OCI-LY1 (cell line): Measurements from ENCODE around the gene POLE.

Experiments
- H2AFZ ChIP-seq: fragments of 200-600 bp; sonication (generic), shearing (Covaris generic); 2 replicates; pipeline ENCODE4 v1.6.0; 2014; ENCODE audit warnings: antibody characterized with exemption, mild to moderate bottlenecking, low read length
- H3F3A ChIP-seq: fragments of 200-600 bp; sonication (generic), shearing (Covaris generic); 2 replicates; pipeline ENCODE4 v1.6.0; 2014; ENCODE audit warnings: mild to moderate bottlenecking, antibody characterized with exemption, low read length, moderate library complexity; ENCODE audit not compliant: insufficient read depth
- H3K27ac ChIP-seq: fragments of 200-600 bp; sonication (generic); 2 replicates; pipeline ENCODE4 v1.5.1; 2014; ENCODE audit warnings: low read length, mixed run types, mild to moderate bottlenecking, low read depth; ENCODE audit not compliant: poor library complexity, severe bottlenecking
- H3K27me3 ChIP-seq: fragments of 200-600 bp; sonication (generic); 2 replicates; pipeline ENCODE4 v1.6.0; 2014; ENCODE audit warnings: antibody characterized with exemption, mild to moderate bottlenecking, low read length, moderate library complexity; ENCODE audit not compliant: insufficient read depth
- H3K36me3 ChIP-seq: fragments of 200-600 bp; sonication (generic); 2 replicates; pipeline ENCODE4 v1.6.1; 2014; ENCODE audit warnings: mild to moderate bottlenecking, antibody characterized with exemption, low read length, moderate library complexity, mixed read lengths; ENCODE audit not compliant: insufficient read depth
- H3K4me1 ChIP-seq: fragments of 200-600 bp; sonication (generic); 2 replicates; pipeline ENCODE4 v1.5.1; 2014; ENCODE audit warnings: mild to moderate bottlenecking, low read length, moderate library complexity; ENCODE audit not compliant: insufficient read depth, severe bottlenecking
- H3K4me2 ChIP-seq: fragments of 200-600 bp; sonication (generic), shearing (Covaris generic); 2 replicates; pipeline ENCODE4 v1.6.1; 2014; ENCODE audit warnings: low read length
- H3K4me3 ChIP-seq: fragments of 200-600 bp; sonication (generic); 2 replicates; pipeline ENCODE4 v1.5.1; 2014; ENCODE audit warnings: low read length, low read depth, mild to moderate bottlenecking, mixed read lengths; ENCODE audit not compliant: poor library complexity, severe bottlenecking
- H3K79me2 ChIP-seq: fragments of 200-600 bp; shearing (Covaris generic); 2 replicates; pipeline ENCODE4 v1.6.1; 2016; ENCODE audit warnings: mixed run types, low read length, mixed read lengths; ENCODE audit not compliant: insufficient read depth
- H3K9ac ChIP-seq: fragments of 200-600 bp; sonication (generic), shearing (Covaris generic); 2 replicates; pipeline ENCODE4 v1.6.1; 2014; ENCODE audit warnings: mild to moderate bottlenecking, low read length, mixed read lengths
- H3K9me2 ChIP-seq: fragments of 200-600 bp; sonication (generic), shearing (Covaris generic); 2 replicates; pipeline ENCODE4 v1.6.1; 2014; ENCODE audit warnings: low read depth, mild to moderate bottlenecking, low read length, mixed read lengths
- H3K9me3 ChIP-seq: fragments of 200-600 bp; shearing (Covaris generic); 2 replicates; pipeline ENCODE4 v1.6.1; 2014; ENCODE audit warnings: low read length, mixed read lengths
- H4K20me1 ChIP-seq: fragments of 200-600 bp; sonication (generic), shearing (Covaris generic); 2 replicates; pipeline ENCODE4 v1.6.0; 2016; ENCODE audit warnings: mild to moderate bottlenecking, low read length; ENCODE audit not compliant: insufficient read depth
- EZH2 ChIP-seq: fragments of 200-600 bp; sonication (generic), shearing (Covaris generic); IDR thresholded peaks from 2 replicates; pipeline ENCODE4 v1.8.0; 2017; ENCODE audit warnings: borderline replicate concordance, mixed run types, mild to moderate bottlenecking, antibody characterized with exemption, low read length, moderate library complexity, mixed read lengths
- TF ChIP-seq, protein P1 (sequence below): fragments of 200-600 bp; sonication (generic), shearing (Covaris generic); IDR thresholded peaks from 2 replicates; pipeline ENCODE4 v1.5.1; 2017; ENCODE audit warnings: mild to moderate bottlenecking, antibody characterized with exemption, low read length, moderate library complexity, mixed read lengths

POLE gene

DNA sequence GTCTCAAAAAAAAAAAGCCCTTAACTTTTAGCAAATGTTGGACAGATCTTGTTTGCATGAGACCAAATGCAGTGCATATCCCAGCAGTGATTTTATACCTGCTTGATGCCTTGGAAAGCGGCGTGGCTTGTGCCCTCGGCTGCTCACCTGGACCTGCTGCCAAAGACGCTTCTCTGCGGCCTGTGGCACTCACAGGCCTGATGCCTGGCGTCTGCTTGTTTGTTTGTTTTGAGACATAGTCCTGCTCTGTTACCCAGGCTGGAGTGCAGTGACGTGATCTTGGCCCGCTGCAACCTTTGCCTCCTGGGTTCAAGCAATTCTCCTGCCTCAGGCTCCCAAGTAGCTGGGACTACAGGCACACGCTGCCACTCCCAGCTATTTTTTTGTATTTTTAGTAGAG lies 28.7 kb upstream of the POLE start:
- Histone ChIP-seq H3K9me2 (no peaks in the 10 kb centered on the region), H3K4me1 (peaks cover 9% of the 10 kb centered on the region)
- no peak for TF ChIP-seq EZH2

DNA sequence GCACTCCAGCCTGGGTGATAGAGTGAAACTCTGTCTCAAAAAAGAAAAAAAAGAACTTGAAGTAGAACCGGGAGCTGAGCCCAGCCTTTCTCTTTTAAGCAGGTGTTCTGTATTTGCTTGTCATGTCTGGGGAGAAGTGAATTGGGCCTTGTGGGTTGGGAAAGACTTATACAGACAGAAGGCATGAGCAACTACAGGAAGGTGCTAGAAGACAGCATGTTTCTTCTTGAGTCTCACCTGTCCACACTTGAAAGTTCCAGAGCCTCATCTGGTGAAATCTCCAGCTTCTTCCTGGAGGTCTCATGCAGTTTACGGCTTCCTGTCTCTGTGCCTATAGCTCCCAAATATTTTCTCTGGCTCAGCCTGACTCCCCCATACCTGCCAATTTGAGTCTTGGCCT lies 26.0 kb upstream of the POLE start:
- no peak for TF ChIP-seq EZH2
- TF ChIP-seq, protein P1, sequence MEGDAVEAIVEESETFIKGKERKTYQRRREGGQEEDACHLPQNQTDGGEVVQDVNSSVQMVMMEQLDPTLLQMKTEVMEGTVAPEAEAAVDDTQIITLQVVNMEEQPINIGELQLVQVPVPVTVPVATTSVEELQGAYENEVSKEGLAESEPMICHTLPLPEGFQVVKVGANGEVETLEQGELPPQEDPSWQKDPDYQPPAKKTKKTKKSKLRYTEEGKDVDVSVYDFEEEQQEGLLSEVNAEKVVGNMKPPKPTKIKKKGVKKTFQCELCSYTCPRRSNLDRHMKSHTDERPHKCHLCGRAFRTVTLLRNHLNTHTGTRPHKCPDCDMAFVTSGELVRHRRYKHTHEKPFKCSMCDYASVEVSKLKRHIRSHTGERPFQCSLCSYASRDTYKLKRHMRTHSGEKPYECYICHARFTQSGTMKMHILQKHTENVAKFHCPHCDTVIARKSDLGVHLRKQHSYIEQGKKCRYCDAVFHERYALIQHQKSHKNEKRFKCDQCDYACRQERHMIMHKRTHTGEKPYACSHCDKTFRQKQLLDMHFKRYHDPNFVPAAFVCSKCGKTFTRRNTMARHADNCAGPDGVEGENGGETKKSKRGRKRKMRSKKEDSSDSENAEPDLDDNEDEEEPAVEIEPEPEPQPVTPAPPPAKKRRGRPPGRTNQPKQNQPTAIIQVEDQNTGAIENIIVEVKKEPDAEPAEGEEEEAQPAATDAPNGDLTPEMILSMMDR, result no peak
- no peak overlapping the region for H3K27ac ChIP-seq
- no peaks in the 10 kb centered on the region for H3K27me3 ChIP-seq
- H3K4me1 ChIP-seq, result peaks cover 21% of the 10 kb centered on the region
- H4K20me1 ChIP-seq, result no peaks in the 10 kb centered on the region
- H3K9me2 ChIP-seq, result no peaks in the 10 kb centered on the region
- H3K79me2 ChIP-seq, result peaks cover 38% of the 10 kb centered on the region
- H3K9ac ChIP-seq, result no peak overlapping the region
- peaks cover 53% of the 10 kb centered on the region for H3K36me3 ChIP-seq
- no peaks in the 10 kb centered on the region for H3K9me3 ChIP-seq
- H3K4me3 ChIP-seq, result no peak overlapping the region
- no peak overlapping the region for H3K4me2 ChIP-seq
- H2AFZ ChIP-seq, result no peak overlapping the region
- no peaks in the 10 kb centered on the region for H3F3A ChIP-seq

More for the DNA sequence above, 28.7 kb upstream of the POLE start:
- Histone ChIP-seq H3K27me3 (no peaks in the 10 kb centered on the region), H3K79me2 (peaks cover 38% of the 10 kb centered on the region), H3K9ac (no peak overlapping the region), H3K4me3 (no peak overlapping the region), H4K20me1 (no peaks in the 10 kb centered on the region), H3K4me2 (no peak overlapping the region), H3K9me3 (no peaks in the 10 kb centered on the region), H2AFZ (no peak overlapping the region), H3F3A (no peaks in the 10 kb centered on the region), H3K36me3 (peaks cover 72% of the 10 kb centered on the region), H3K27ac (no peak overlapping the region)

DNA sequence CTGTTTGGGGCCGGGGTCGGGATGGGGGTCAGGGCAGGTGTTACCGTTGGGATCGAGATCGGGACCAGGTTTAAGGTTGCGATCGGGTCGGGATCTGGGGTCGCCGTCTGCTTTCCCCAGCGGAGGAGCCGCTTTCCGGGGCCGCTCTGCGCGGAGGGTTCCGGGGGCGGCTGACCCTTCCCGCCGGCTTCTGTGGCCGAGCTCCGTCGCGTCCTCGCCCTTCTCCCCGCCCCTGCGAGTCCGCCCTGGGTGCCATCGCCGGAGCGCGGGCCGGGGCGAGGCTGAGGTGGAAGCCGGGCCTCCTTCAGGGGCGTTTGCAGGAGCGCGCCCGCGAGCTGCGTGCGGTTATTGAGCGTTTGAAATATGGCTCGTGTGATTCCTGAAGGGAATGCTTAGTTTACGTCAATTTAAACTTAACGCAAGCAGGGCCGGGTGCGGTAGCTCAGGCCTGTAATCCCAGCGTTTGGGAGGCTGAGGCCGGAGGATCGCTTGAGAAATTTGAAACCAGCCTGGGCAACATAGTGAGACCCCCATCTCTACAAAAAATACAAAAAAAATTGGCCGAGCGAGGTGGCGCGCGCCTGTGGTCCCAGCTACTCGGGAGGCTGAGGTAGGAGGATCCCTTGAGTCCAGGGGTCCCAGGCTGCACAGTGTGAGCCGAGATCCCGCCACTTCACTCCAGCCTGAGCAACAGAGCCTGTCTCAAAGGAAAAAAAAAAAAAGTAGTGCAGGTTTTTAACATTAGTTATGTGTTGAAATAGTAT lies 24.1 kb upstream of the POLE start:
- Histone ChIP-seq H4K20me1 (no peaks in the 10 kb centered on the region), H3K27me3 (no peaks in the 10 kb centered on the region), H3K4me1 (peaks cover 21% of the 10 kb centered on the region), H3K9me2 (no peaks in the 10 kb centered on the region), H3K36me3 (peaks cover 39% of the 10 kb centered on the region), H3K27ac (peak overlapping the region; percentile 5), H3F3A (no peaks in the 10 kb centered on the region), H2AFZ (no peak overlapping the region), H3K9me3 (no peaks in the 10 kb centered on the region), H3K4me2 (peak overlapping the region; percentile 85), H3K9ac (peak overlapping the region; percentile 96), H3K4me3 (peak overlapping the region; percentile 98), H3K79me2 (peaks cover 38% of the 10 kb centered on the region)
- TF ChIP-seq, protein P1, result no peak
- no peak for TF ChIP-seq EZH2
